HG02885 (cell line): ENCODE results near the gene OTOR.

Source experiments
- ATAC-seq: cut with Tn5 transposase; IDR thresholded peaks from one replicate; pipeline ENCODE4 v1.9.1; 2021; ENCODE audit warnings: mild to moderate bottlenecking; ENCODE audit not compliant: unreplicated experiment, poor library complexity

Gene OTOR

GRCh38 chr20:16748308-16748900 lies at the start of gene OTOR:
Gene OTOR (plus strand): TSS chr20:16748358. CDS start chr20:16748402, 44 bp downstream.
- no peak for ATAC-seq

DNA sequence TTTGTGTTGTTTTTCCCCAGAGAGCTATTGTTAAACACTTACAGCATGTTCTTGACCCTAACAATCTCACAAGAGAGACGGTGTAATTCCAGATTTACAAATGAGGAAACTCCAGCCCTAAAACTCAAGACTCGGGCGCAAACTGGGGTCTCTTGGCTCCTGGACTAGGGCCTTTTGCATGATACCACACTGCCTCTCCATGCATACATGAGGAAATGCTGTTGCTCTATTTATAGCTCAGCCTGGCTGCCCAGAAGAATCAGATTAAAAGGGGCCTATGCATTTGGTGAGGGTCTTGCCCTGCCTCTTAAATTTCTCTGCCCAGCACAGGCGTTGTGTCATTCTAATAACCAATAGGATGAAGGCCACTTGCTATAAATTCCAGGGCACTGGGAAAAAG lies 48.9 kb upstream of the OTOR start:
- ATAC-seq: no peak

GRCh38 chr20:16701296-16701695 lies 46.9 kb upstream of the OTOR start:
- ATAC-seq: peak; percentile 68

GRCh38 chr20:16703570-16703969 lies 44.6 kb upstream of the OTOR start:
- ATAC-seq: no peak

DNA sequence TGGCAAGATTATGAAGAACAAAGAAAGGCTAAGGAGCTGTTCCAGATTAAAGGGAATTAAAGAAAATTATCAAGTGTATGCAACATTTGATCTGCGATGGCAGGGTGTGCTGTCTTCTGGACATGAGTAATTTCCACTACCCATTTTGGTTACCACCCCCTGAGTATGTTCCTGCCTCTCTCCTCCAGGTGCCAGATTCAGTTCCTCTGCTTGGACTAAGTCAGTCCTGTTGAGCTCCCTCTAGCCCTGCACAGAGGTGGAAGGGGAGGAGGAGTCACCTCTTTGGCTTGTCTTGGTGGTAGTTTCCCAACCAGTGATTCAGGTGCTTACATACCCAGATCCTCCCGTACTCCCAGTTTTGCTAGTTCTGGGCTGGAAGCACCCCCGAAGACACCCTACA lies 40.5 kb upstream of the OTOR start:
- ATAC-seq: peak; percentile 70

DNA sequence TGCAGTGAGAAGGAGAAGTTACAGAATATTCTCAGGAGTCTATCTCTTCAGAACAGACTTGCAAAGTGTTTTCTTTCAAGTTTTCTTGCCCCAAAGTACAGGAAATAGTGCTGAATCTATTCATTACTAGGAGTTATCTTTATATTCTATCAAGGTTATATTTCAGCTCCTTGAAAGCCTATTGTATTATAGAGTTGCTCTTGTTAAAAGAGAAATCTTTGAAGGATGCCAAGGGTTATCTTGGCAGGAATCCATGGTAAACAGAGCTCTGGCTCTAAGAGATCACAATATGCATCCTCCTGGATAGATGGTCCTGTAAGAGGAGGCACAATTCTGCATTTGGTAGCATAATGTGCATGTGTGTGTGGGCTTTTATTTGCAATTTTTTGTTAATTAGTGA lies 39.6 kb upstream of the OTOR start:
- ATAC-seq: peak; percentile 4

- ATAC-seq: peak; percentile 86
These were observed 39.1 kb upstream of the OTOR start for GRCh38 chr20:16709017-16709416.

DNA sequence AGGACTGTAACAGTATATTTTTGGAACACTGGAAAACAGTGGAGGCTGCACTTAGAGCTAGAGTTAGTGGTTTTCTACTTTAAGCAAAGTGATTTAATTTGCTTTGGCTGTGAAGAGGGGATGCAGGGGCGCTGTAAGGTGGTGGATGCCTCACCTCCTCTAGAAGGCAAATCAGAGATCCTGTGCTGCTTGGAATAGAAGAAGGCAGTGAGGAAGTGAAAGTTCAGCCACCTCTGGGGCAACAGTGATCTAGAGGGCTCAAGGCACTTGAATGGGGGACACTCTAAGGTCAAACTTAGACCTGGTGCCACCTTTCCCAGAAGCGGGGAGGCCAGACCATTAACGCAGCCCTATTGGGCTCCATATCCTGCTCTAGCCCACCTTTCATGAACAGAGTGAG lies 37.4 kb upstream of the OTOR start:
- ATAC-seq: peak; percentile 72

GRCh38 chr20:16711661-16712258 lies 36.4 kb upstream of the OTOR start:
- ATAC-seq: no peak

GRCh38 chr20:16712511-16712947 lies 35.6 kb upstream of the OTOR start:
- ATAC-seq: no peak

DNA sequence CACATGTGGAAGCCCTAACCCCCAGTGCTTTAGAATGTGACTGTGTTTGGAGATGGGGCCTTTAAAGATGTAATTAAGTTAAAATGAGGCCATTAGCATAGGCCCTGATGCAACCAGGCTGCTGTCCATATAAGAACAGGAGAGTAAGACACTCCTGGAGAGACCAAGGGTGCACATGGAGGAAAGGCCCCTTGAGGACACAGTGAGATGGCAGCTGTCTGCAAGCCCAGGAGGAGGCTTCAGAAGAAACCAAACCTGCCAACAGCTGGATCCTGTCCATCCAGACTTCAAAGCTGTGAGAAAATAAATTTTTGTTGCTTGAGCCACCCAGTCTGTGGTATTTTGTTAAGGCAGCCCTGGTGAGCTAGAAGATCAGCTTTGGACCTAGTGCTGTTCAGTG lies 35.1 kb upstream of the OTOR start:
- no peak for ATAC-seq

DNA sequence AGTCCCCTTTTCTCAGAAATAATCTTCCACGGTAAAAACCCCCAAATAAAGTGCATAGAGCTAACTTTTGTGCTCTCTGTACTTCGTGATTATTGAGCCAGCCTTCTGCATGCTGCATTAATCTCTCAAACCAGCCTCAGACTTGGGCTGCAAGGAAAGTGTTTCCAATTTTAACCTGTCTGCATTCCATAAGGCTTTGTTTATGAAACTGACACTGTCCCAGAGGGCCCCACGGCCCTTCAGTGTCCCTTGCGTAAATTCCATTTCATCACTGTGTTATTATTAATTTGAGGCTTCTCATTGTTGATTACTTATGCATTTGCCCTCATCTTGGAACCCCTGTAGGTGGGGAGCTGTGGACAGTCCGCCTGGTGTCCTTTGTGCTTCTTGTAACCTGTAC lies 33.9 kb upstream of the OTOR start:
- no peak for ATAC-seq

GRCh38 chr20:16714751-16715150 lies 33.4 kb upstream of the OTOR start:
- no peak for ATAC-seq

- ATAC-seq: no peak
These were observed 28.7 kb upstream of the OTOR start for GRCh38 chr20:16719421-16719820.

GRCh38 chr20:16729080-16729479 lies 19.1 kb upstream of the OTOR start:
- ATAC-seq: no peak

DNA sequence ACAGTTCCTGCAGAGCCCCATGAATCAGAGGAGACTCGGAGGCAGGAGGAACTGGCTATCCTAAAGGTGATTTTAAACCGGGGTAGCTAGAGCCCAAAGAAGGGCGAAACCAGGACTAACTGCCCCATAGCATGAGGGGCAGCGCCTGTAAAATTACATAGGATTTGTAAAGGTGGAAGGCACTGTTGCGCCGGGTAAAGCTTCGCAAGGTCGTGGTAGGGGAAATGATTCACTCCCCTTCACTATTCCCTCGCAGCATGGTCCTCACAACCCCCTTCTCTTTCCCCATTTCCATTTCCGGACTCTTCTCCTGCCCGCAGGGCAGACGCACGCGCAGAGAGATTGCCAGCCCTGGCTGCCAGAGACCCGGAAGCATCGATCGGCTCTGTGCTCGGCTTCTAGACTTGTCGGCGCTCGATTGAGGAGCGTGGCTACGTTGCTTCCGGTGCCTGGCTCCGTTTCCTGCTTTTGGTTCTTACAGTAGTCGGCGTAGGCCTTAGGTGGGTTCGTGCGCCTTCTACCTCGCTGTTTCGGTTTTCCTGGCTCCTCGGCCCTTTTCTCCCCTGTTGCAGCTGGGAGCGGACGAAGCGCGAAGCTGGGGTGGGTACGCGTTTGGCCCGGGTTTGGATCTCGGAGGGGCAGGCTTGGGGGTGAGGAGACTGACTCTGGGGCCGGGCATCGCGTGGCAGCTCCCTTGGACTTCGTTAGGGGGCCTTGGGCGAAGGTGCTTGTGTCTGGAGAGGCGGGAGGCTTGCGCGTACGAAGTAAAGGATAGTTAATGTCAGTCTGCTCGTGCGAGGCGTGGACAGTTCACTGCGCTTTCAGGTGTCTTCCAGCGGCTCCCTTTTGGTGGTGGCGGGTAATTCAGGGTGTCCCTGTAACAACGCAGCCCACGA lies 18.3 kb upstream of the OTOR start, which contains the start of gene SNRPB2:
TSS of gene SNRPB2 (plus strand) at position 462 of the 896 bp plus-strand sequence. CDS start 1,677 bp downstream, outside the sequence.
- ATAC-seq: peak; percentile 99

GRCh38 chr20:16732506-16733152 lies 15.5 kb upstream of the OTOR start:
- ATAC-seq: no peak

DNA sequence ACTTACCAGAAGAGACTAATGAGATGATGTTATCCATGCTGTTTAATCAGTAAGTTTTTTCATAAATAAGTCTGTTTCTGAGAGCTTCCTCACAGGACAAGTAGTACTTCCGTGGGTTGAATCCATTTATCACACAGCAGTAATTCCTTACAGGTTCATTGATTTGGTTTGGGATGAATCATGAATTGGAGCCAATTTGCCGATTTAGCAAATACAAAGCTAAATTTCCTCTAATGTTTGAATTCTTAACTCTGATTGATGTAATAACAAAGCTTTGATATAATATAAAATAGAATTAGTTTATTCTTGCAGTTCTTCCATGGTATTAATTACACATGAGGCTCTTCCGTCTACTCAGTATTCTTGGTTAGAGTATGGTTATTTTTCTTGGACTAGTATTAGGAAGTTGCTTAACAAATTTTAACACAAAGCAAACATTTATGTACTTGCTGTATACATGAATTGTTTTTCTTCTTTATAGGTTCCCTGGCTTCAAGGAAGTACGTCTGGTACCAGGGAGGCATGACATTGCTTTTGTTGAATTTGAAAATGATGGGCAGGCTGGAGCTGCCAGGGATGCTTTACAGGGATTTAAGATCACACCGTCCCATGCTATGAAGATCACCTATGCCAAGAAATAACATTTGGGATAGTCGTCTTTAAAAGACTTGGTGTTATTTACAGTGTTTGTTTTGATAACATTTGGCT lies 7.6 kb upstream of the OTOR start:
- no peak for ATAC-seq

GRCh38 chr20:16744178-16744807 lies 3.9 kb upstream of the OTOR start:
- ATAC-seq: no peak

DNA sequence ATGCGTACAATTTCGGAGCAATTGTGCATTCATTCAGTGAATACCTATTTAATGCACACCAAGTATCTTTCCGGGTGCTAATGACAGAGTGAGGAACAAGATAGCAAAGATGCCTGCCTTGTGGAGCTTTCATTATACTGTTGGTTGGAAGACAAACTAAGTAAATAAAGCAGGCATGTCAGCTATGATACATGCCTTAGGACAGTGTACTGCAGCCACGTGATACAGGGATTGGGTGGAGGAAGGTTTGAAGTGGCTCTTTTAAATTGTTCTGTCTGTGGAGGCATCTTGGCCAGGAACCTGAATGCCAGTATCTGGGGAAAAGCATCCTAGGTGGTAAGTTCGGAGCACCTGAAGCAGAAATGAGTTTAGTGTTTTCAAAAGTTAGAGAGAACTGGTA lies 3.0 kb upstream of the OTOR start:
- no peak for ATAC-seq
